HCT116 (cell line): ENCODE data around the gene OPRL1. TPM values are rescaled to one million over a fixed set of nuclear protein-coding genes. Genes with fewer than 3 reads are reported as not detected.

Experiments
- ATAC-seq: fragments of 200-7000 bp; cut with Tn5 transposase; 2 replicates; pipeline ENCODE4 v1.9.1; 2020; ENCODE audit warnings: mild to moderate bottlenecking, moderate library complexity
- BruUV-seq: library from RNA; stranded (reverse); fragments of 400-500 nt; replicated peaks from 2 replicates; lab custom pipeline; 2021; lab: Mats Ljungman, UMichigan
- CTCF ChIA-PET: fragments of 300-600 bp; sonication (Branson Sonifier 250); formaldehyde crosslinking; loops from one replicate; lab custom pipeline; 2021; ENCODE audit warnings: antibody characterized with exemption; lab: Charles Lee
- POLR2A ChIA-PET: fragments of 300-600, 350-600 bp; sonication (Branson Sonifier 250); formaldehyde crosslinking; loops from one replicate; lab custom pipeline; 2021; ENCODE audit warnings: antibody characterized with exemption; lab: Charles Lee
- RAD21 ChIA-PET, 2 experiments: fragments of 300-600 bp; sonication (Branson Sonifier 250); formaldehyde crosslinking; loops; one replicate each; lab custom pipeline; 2023; ENCODE audit warnings: low total read pairs in 2 of 2; ENCODE audit not compliant: uncharacterized antibody in 2 of 2, unreplicated experiment in 2 of 2, low non-redundant PET in 1 of 2; lab: Charles Lee
- DNase-seq: peaks from one replicate; pipeline ENCODE4 v3.0.0-alpha.2; 2010; ENCODE audit warnings: low read depth, low spot score
- H2AFZ ChIP-seq: fragments of 200-600 bp; shearing (Covaris generic), sonication (generic); 2 replicates; pipeline ENCODE4 v1.6.1; 2017; ENCODE audit warnings: low read depth, mixed run types, mixed read lengths, antibody characterized with exemption, low read length; ENCODE audit not compliant: poor library complexity, severe bottlenecking
- H3K27ac ChIP-seq: 2 replicates; pipeline ENCODE4 v1.5.1; 2012; ENCODE audit warnings: low read depth, low read length
- H3K27me3 ChIP-seq: fragments of 200-600 bp; sonication (generic); 2 replicates; pipeline ENCODE4 v1.6.1; 2016; ENCODE audit warnings: mixed run types, low read length, mixed read lengths; ENCODE audit not compliant: insufficient read depth
- H3K36me3 ChIP-seq, 2 experiments: fragments of 200-500 bp in 1 of 2; fragments of 200-600 bp in 1 of 2; sonication (Bioruptor generic) in 1 of 2; sonication (generic) in 1 of 2; 2 replicates each; pipeline versions ENCODE4 v1.5.1 to v1.6.1; 2014 to 2016; ENCODE audit warnings: low read length in 2 of 2, inconsistent platforms in 1 of 2, mixed read lengths in 1 of 2, mixed run types in 1 of 2; ENCODE audit not compliant: insufficient read depth in 2 of 2, control insufficient read depth in 1 of 2
- H3K4me1 ChIP-seq, 2 experiments: fragments of 200-600 bp in 1 of 2; sonication (generic) in 1 of 2; 2 replicates each; pipeline versions ENCODE4 v1.5.1 to v1.6.1; 2012 to 2017; ENCODE audit warnings: low read length in 2 of 2, inconsistent platforms in 1 of 2, mild to moderate bottlenecking in 1 of 2, mixed read lengths in 1 of 2, mixed run types in 1 of 2, moderate library complexity in 1 of 2; ENCODE audit not compliant: insufficient read depth in 2 of 2, control insufficient read depth in 1 of 2
- H3K4me2 ChIP-seq: fragments of 200-600 bp; sonication (generic); 2 replicates; pipeline ENCODE4 v1.6.1; 2017; ENCODE audit warnings: mixed run types, low read length, mixed read lengths
- H3K4me3 ChIP-seq, 2 experiments: fragments of 200-600 bp in 1 of 2; sonication (generic) in 1 of 2; replicated peaks in 1 of 2; 2 replicates each; pipeline ENCODE4 v1.5.1; 2011 to 2016; ENCODE audit warnings: low read length in 2 of 2, control low read depth in 1 of 2, low read depth in 1 of 2, mild to moderate bottlenecking in 1 of 2, mixed read lengths in 1 of 2, mixed run types in 1 of 2
- H3K79me2 ChIP-seq: fragments of 200-600 bp; sonication (generic); 2 replicates; pipeline ENCODE4 v1.6.1; 2017; ENCODE audit warnings: mild to moderate bottlenecking, mixed run types, low read length, moderate library complexity, mixed read lengths; ENCODE audit not compliant: insufficient read depth
- H3K9ac ChIP-seq: fragments of 200-600 bp; sonication (generic); 2 replicates; pipeline ENCODE4 v1.6.1; 2016; ENCODE audit warnings: low read length, mixed read lengths
- H3K9me2 ChIP-seq: fragments of 200-600 bp; sonication (generic), shearing (Covaris generic); 2 replicates; pipeline ENCODE4 v1.6.1; 2017; ENCODE audit warnings: mixed run types, mild to moderate bottlenecking, moderate library complexity; ENCODE audit not compliant: insufficient read depth
- H3K9me3 ChIP-seq, 2 experiments: fragments of 200-500 bp in 1 of 2; fragments of 200-600 bp in 1 of 2; sonication (Bioruptor generic) in 1 of 2; sonication (generic) in 1 of 2; 2 replicates each; pipeline ENCODE4 v1.6.1; 2014 to 2017; ENCODE audit warnings: low read length in 2 of 2, mixed read lengths in 2 of 2, inconsistent platforms in 1 of 2, low read depth in 1 of 2, mild to moderate bottlenecking in 1 of 2, mixed run types in 1 of 2, moderate library complexity in 1 of 2; ENCODE audit not compliant: control insufficient read depth in 1 of 2, insufficient read depth in 1 of 2
- H4K20me1 ChIP-seq: fragments of 200-600 bp; sonication (generic), shearing (Covaris generic); 2 replicates; pipeline ENCODE4 v1.6.1; 2017; ENCODE audit warnings: mixed run types, mild to moderate bottlenecking, moderate library complexity; ENCODE audit not compliant: insufficient read depth
- ATF3 ChIP-seq: IDR thresholded peaks from 2 replicates; pipeline ENCODE4 v1.6.1; 2012
- CTCF ChIP-seq, 3 experiments: fragments of 200-600 bp in 1 of 3; sonication (generic) in 1 of 3; IDR thresholded peaks in 2 of 3; conservative IDR thresholded peaks in 1 of 3; 2 replicates each; pipeline ENCODE4 v1.5.1; 2012 to 2017; ENCODE audit warnings: low read depth in 2 of 3, low read length in 2 of 3, antibody characterized with exemption in 1 of 3, borderline replicate concordance in 1 of 3, control low read depth in 1 of 3, mild to moderate bottlenecking in 1 of 3, mixed read lengths in 1 of 3, mixed run types in 1 of 3, moderate library complexity in 1 of 3; ENCODE audit not compliant: insufficient read depth in 1 of 3
- EGR1 ChIP-seq: IDR thresholded peaks from 2 replicates; pipeline ENCODE4 v1.6.1; 2012; ENCODE audit warnings: low read depth
- ELF1 ChIP-seq: IDR thresholded peaks from 2 replicates; pipeline ENCODE4 v1.6.1; 2012; ENCODE audit warnings: low read depth, borderline replicate concordance
- EZH2 ChIP-seq: fragments of 200-600 bp; sonication (generic); IDR thresholded peaks from 2 replicates; pipeline ENCODE4 v1.6.1; 2017; ENCODE audit warnings: antibody characterized with exemption, mixed run types
- EZH2phosphoT487 ChIP-seq: fragments of 200-600 bp; IDR thresholded peaks from 2 replicates; pipeline ENCODE4 v1.6.1; 2018; ENCODE audit warnings: antibody characterized with exemption, borderline replicate concordance
- FOSL1 ChIP-seq: IDR thresholded peaks from 2 replicates; pipeline ENCODE4 v1.6.1; 2012; ENCODE audit warnings: low read depth
- JUND ChIP-seq: IDR thresholded peaks from 2 replicates; pipeline ENCODE4 v1.6.1; 2012
- MAX ChIP-seq: IDR thresholded peaks from 2 replicates; pipeline ENCODE4 v1.6.1; 2012
- POLR2A ChIP-seq: IDR thresholded peaks from 2 replicates; pipeline ENCODE4 v1.7.0; 2011; ENCODE audit warnings: borderline replicate concordance; ENCODE audit not compliant: insufficient read depth, insufficient read length; ENCODE audit errors: extremely low read depth
- POLR2AphosphoS5 ChIP-seq: IDR thresholded peaks from 2 replicates; pipeline ENCODE4 v1.6.1; 2011; ENCODE audit warnings: mild to moderate bottlenecking, low read depth, low read length, moderate library complexity
- RAD21 ChIP-seq: IDR thresholded peaks from 2 replicates; pipeline ENCODE4 v1.6.1; 2012; ENCODE audit warnings: low read depth, mild to moderate bottlenecking
- SIN3A ChIP-seq: IDR thresholded peaks from 2 replicates; pipeline ENCODE4 v1.6.1; 2012; ENCODE audit warnings: low read depth
- SP1 ChIP-seq: IDR thresholded peaks from 2 replicates; pipeline ENCODE4 v1.6.1; 2012; ENCODE audit warnings: low read depth
- TCF7L2 ChIP-seq: IDR thresholded peaks from 2 replicates; pipeline ENCODE4 v1.7.0; 2011; ENCODE audit warnings: borderline replicate concordance, inconsistent platforms; ENCODE audit not compliant: insufficient read depth, insufficient read length; ENCODE audit errors: extremely low read depth
- YY1 ChIP-seq: IDR thresholded peaks from 2 replicates; pipeline ENCODE4 v1.6.1; 2011; ENCODE audit warnings: low read length, low read depth, moderate library complexity, mild to moderate bottlenecking; ENCODE audit not compliant: insufficient replicate concordance; ENCODE audit errors: extremely low read depth
- ZBTB33 ChIP-seq: IDR thresholded peaks from 2 replicates; pipeline ENCODE4 v1.6.1; 2011; ENCODE audit warnings: mild to moderate bottlenecking, low read length, moderate library complexity; ENCODE audit not compliant: insufficient replicate concordance; ENCODE audit errors: extremely low read depth
- ZNF274 ChIP-seq: fragments of 200-500 bp; sonication (Bioruptor generic); IDR thresholded peaks from 2 replicates; pipeline ENCODE4 v1.6.1; 2014; ENCODE audit warnings: mild to moderate bottlenecking, low read depth, low read length, inconsistent platforms
- intact Hi-C: fragments of 100-400 bp; cut with micrococcal nuclease; formaldehyde crosslinking; loops from 2 replicates; pipeline ENCODE4 v1.10.0; 2022
- total RNA-seq: library from RNA; stranded (reverse); gene quantifications from one replicate; pipeline ENCODE4 v1.2.1, GENCODE V29; 2021; ENCODE audit not compliant: unreplicated experiment

Gene OPRL1
- total RNA-seq, 1 experiment from 2014 or later = 1.6 TPM

DNA sequence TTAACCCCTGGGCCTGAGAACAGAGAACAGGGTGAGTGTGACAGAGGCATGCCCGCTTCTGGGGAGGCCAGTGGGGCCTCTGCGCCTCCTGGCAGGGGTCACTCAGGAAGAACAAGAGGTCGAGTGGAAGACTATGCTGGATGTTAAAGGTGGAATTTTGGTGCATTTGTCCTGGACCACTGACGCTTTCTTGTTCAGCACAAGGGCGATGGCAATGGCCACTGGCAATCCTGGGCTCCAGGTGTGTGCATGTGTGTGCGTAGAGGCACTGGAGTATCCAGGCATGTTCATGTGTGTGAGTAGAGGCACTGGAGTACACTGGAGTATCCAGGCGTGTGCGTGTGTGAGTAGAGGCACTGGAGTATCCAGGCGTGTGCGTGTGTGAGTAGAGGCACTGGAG is 51.0 kb downstream of the OPRL1 start:
- Histone ChIP-seq H4K20me1 (no peaks in the 10 kb centered on the region), H3K4me3 (no peak overlapping the region), H3K27me3 (no peaks in the 10 kb centered on the region), H3K4me2 (no peak overlapping the region), H3K27ac (no peak overlapping the region), H3K9me3 (no peaks in the 10 kb centered on the region), H3K79me2 (no peaks in the 10 kb centered on the region), H3K9me2 (no peaks in the 10 kb centered on the region), H3K9ac (no peak overlapping the region), H3K4me1 (no peaks in the 10 kb centered on the region), H2AFZ (no peak overlapping the region), H3K36me3 (no peaks in the 10 kb centered on the region)
- ChIA-PET RAD21 (no interaction called here), CTCF (no interaction called here), POLR2A (no interaction called here)
- ATAC-seq (no peak), DNase-seq (no peak)
- TF ChIP-seq ZBTB33 (no peak), TCF7L2 (no peak), ATF3 (no peak), FOSL1 (no peak), ELF1 (no peak), CTCF (IDR thresholded peaks at IDR 0.05 in 2 of 3, conservative IDR thresholded peaks at IDR 0.05 in 1 of 3; ENCODE audit: borderline replicate concordance in 1 of 3, insufficient read depth in 1 of 3, low read depth in 2 of 3, low read length in 2 of 3) (no peak), EZH2 (no peak), POLR2AphosphoS5 (no peak), MAX (no peak), ZNF274 (no peak), EGR1 (no peak), POLR2A (no peak), YY1 (no peak), SP1 (no peak), RAD21 (no peak), EZH2phosphoT487 (no peak), SIN3A (no peak), JUND (no peak)
- intact Hi-C loops = no loop called here
- BruUV-seq = no TSS peak
